Epithelial cell of esophagus (primary cell): ENCODE measurements around the gene EEF1A2.

Source experiments
- DNase-seq: peaks from one replicate; pipeline ENCODE4 v3.0.0; 2010; ENCODE audit warnings: low read depth
- H3K4me3 ChIP-seq: 2 replicates; pipeline ENCODE4 v1.5.1; 2011; ENCODE audit warnings: mild to moderate bottlenecking, low read length, control low read depth
- CTCF ChIP-seq: IDR thresholded peaks from 2 replicates; pipeline ENCODE4 v1.5.1; 2011; ENCODE audit warnings: low read depth, mild to moderate bottlenecking, low read length, control low read depth, inconsistent platforms; ENCODE audit not compliant: insufficient read depth; ENCODE audit errors: missing control alignments

Gene EEF1A2

GRCh38 chr20:63509088-63509564, 10.2 kb upstream of the EEF1A2 start:
- DNase-seq: no peak
- TF ChIP-seq CTCF: no peak
- H3K4me3 ChIP-seq: no peak overlapping the region

GRCh38 chr20:63508072-63508768, 9.3 kb upstream of the EEF1A2 start:
- no peak overlapping the region for H3K4me3 ChIP-seq
- no peak for DNase-seq
- no peak for TF ChIP-seq CTCF

GRCh38 chr20:63507083-63507743, 8.3 kb upstream of the EEF1A2 start:
- no peak for TF ChIP-seq CTCF
- no peak for DNase-seq
- no peak overlapping the region for H3K4me3 ChIP-seq

GRCh38 chr20:63505723-63506122, 6.8 kb upstream of the EEF1A2 start:
- no peak for TF ChIP-seq CTCF
- no peak for DNase-seq
- no peak overlapping the region for H3K4me3 ChIP-seq

GRCh38 chr20:63505281-63505680, 6.4 kb upstream of the EEF1A2 start:
- no peak overlapping the region for H3K4me3 ChIP-seq
- no peak for DNase-seq
- no peak for TF ChIP-seq CTCF

- no peak overlapping the region for H3K4me3 ChIP-seq
- no peak for DNase-seq
- no peak for TF ChIP-seq CTCF
Measured at GRCh38 chr20:63504642-63505041, 5.8 kb upstream of the EEF1A2 start.
